Measurements from ENCODE around the gene OR10Z1.

- no peak for TF ChIP-seq CTCF (IDR thresholded peaks at IDR 0.05)
- TF ChIP-seq POLR2A (IDR thresholded peaks at IDR 0.05) = no peak
Observed at GRCh38 chr1:158638904-158639303, 33.8 kb downstream of the OR10Z1 start.

All from uterus (tissue), 2 donors.